Measurements from ENCODE around the gene CLASP1.

DNA sequence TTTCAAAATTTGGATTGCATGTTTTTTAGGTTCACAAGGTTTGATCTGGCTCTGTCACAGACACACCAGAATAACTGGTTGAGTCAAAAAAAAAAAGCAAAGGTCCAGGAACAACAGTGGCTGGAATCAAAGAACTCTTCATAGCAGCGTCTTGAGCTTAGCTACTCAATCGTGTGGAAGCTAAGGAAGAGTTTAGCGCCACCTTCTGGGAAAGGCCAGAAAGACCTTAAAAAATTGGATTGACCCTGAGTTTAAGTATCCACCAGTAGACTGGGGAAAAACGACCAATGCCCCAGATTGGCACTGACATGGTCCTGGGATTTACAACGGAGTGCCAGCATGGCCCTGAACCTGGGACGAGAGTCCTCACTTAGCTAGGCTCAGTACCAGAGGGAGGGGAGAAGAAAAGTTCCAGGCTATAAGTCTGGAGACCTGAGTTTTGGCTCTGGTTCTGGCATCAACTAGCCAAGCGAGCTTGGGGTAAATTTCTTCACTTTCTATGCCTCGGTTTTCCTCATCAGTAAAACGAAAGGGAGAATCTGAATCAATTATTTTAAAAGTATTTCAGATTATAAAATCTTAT is 293.1 kb downstream of the CLASP1 start:
- TF ChIP-seq, protein P1, sequence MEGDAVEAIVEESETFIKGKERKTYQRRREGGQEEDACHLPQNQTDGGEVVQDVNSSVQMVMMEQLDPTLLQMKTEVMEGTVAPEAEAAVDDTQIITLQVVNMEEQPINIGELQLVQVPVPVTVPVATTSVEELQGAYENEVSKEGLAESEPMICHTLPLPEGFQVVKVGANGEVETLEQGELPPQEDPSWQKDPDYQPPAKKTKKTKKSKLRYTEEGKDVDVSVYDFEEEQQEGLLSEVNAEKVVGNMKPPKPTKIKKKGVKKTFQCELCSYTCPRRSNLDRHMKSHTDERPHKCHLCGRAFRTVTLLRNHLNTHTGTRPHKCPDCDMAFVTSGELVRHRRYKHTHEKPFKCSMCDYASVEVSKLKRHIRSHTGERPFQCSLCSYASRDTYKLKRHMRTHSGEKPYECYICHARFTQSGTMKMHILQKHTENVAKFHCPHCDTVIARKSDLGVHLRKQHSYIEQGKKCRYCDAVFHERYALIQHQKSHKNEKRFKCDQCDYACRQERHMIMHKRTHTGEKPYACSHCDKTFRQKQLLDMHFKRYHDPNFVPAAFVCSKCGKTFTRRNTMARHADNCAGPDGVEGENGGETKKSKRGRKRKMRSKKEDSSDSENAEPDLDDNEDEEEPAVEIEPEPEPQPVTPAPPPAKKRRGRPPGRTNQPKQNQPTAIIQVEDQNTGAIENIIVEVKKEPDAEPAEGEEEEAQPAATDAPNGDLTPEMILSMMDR (conservative IDR thresholded peaks at IDR 0.05; ENCODE audit: low read length), result peak; percentile 86
- TF ChIP-seq EZH2phosphoT487 (IDR thresholded peaks at IDR 0.05; ENCODE audit: borderline replicate concordance, low read depth, low read length), result no peak
